ENCODE results near the gene INAFM1. TPM values are rescaled to one million over a fixed set of nuclear protein-coding genes. Genes with fewer than 3 reads are reported as not detected.

INAFM1 gene
- total and polyA plus RNA-seq, 9 of the 15 experiments (the other 6 are each of a cell fraction or from before 2014, with no cell fraction given): 0.71 to 30.9 (median 3.1) TPM

DNA sequence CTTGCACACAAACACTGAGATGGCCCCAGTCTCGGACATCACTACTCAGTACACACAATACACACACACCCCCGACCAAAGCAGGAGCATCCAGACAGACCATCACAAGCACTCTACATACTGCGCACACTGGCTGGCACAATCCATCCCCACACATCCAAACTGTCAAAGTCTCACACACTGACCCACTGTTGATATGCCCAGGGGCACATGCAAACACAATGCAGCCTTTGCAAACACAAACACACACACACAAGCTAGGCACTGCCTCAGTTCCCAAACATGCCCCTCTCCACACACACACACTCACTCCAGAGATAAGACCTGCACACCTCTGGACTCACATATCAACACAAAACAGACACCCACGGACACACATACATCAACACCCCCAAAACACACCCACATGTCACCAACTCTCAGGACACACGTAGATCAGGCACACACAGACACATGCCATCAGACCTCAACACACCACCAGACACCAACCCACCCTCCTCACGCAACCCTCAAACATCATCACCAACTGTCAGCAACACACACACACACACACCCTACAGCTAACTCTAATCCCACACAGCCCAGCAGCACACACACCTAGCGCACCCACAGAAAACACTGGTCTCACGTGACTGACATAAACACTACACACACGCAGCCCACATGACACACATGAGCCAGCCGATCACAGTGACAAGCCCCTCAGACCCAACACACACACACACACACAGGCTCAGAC lies 45.6 kb upstream of the INAFM1 start (continued):
- TF ChIP-seq, protein P1, sequence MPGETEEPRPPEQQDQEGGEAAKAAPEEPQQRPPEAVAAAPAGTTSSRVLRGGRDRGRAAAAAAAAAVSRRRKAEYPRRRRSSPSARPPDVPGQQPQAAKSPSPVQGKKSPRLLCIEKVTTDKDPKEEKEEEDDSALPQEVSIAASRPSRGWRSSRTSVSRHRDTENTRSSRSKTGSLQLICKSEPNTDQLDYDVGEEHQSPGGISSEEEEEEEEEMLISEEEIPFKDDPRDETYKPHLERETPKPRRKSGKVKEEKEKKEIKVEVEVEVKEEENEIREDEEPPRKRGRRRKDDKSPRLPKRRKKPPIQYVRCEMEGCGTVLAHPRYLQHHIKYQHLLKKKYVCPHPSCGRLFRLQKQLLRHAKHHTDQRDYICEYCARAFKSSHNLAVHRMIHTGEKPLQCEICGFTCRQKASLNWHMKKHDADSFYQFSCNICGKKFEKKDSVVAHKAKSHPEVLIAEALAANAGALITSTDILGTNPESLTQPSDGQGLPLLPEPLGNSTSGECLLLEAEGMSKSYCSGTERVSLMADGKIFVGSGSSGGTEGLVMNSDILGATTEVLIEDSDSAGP (CRISPR knock-in tag; IDR thresholded peaks at IDR 0.05): no peak
- TF ChIP-seq NR2C1 (IDR thresholded peaks at IDR 0.05) (peak; percentile 29; the same call in 1 of the 2 replicates), NR2C1 (tag; IDR thresholded peaks at IDR 0.05) (no peak), CBX2 (IDR thresholded peaks at IDR 0.05; ENCODE audit: insufficient read depth, low read length, poor library complexity, severe bottlenecking) (no peak), NONO (IDR thresholded peaks at IDR 0.05; ENCODE audit: low read depth in 2 of 2, low read length in 1 of 2) (no peak), STAT5A (IDR thresholded peaks at IDR 0.05; ENCODE audit: borderline replicate concordance, low read length) (peak; percentile 51; the same call in 1 of the 2 replicates), MNT (conservative IDR thresholded peaks at IDR 0.05) (peak; percentile 85 to 86), ZNF41 (CRISPR knock-in tag; conservative IDR thresholded peaks at IDR 0.05) (no peak), ADNP (tag; IDR thresholded peaks at IDR 0.05) (peak; percentile 83), ZNF778 (CRISPR knock-in tag; IDR thresholded peaks at IDR 0.05) (no peak)
- TF ChIP-seq, protein P2, sequence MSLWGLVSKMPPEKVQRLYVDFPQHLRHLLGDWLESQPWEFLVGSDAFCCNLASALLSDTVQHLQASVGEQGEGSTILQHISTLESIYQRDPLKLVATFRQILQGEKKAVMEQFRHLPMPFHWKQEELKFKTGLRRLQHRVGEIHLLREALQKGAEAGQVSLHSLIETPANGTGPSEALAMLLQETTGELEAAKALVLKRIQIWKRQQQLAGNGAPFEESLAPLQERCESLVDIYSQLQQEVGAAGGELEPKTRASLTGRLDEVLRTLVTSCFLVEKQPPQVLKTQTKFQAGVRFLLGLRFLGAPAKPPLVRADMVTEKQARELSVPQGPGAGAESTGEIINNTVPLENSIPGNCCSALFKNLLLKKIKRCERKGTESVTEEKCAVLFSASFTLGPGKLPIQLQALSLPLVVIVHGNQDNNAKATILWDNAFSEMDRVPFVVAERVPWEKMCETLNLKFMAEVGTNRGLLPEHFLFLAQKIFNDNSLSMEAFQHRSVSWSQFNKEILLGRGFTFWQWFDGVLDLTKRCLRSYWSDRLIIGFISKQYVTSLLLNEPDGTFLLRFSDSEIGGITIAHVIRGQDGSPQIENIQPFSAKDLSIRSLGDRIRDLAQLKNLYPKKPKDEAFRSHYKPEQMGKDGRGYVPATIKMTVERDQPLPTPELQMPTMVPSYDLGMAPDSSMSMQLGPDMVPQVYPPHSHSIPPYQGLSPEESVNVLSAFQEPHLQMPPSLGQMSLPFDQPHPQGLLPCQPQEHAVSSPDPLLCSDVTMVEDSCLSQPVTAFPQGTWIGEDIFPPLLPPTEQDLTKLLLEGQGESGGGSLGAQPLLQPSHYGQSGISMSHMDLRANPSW (CRISPR knock-in tag; IDR thresholded peaks at IDR 0.05): no peak
- TF ChIP-seq, protein P3, sequence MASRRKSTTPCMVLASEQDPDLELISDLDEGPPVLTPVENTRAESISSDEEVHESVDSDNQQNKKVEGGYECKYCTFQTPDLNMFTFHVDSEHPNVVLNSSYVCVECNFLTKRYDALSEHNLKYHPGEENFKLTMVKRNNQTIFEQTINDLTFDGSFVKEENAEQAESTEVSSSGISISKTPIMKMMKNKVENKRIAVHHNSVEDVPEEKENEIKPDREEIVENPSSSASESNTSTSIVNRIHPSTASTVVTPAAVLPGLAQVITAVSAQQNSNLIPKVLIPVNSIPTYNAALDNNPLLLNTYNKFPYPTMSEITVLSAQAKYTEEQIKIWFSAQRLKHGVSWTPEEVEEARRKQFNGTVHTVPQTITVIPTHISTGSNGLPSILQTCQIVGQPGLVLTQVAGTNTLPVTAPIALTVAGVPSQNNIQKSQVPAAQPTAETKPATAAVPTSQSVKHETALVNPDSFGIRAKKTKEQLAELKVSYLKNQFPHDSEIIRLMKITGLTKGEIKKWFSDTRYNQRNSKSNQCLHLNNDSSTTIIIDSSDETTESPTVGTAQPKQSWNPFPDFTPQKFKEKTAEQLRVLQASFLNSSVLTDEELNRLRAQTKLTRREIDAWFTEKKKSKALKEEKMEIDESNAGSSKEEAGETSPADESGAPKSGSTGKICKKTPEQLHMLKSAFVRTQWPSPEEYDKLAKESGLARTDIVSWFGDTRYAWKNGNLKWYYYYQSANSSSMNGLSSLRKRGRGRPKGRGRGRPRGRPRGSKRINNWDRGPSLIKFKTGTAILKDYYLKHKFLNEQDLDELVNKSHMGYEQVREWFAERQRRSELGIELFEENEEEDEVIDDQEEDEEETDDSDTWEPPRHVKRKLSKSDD (conservative IDR thresholded peaks at IDR 0.05; ENCODE audit: low read length): no peak
- TF ChIP-seq, protein P4, sequence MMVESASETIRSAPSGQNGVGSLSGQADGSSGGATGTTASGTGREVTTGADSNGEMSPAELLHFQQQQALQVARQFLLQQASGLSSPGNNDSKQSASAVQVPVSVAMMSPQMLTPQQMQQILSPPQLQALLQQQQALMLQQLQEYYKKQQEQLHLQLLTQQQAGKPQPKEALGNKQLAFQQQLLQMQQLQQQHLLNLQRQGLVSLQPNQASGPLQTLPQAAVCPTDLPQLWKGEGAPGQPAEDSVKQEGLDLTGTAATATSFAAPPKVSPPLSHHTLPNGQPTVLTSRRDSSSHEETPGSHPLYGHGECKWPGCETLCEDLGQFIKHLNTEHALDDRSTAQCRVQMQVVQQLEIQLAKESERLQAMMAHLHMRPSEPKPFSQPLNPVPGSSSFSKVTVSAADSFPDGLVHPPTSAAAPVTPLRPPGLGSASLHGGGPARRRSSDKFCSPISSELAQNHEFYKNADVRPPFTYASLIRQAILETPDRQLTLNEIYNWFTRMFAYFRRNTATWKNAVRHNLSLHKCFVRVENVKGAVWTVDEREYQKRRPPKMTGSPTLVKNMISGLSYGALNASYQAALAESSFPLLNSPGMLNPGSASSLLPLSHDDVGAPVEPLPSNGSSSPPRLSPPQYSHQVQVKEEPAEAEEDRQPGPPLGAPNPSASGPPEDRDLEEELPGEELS (CRISPR knock-in tag; IDR thresholded peaks at IDR 0.05; ENCODE audit: borderline replicate concordance): 0 out of 2 replicates have a peak, but pooled peaks have one; percentile 65

Data from K562 (cell line).